ENCODE data around the gene TEDC1.

Gene TEDC1

DNA sequence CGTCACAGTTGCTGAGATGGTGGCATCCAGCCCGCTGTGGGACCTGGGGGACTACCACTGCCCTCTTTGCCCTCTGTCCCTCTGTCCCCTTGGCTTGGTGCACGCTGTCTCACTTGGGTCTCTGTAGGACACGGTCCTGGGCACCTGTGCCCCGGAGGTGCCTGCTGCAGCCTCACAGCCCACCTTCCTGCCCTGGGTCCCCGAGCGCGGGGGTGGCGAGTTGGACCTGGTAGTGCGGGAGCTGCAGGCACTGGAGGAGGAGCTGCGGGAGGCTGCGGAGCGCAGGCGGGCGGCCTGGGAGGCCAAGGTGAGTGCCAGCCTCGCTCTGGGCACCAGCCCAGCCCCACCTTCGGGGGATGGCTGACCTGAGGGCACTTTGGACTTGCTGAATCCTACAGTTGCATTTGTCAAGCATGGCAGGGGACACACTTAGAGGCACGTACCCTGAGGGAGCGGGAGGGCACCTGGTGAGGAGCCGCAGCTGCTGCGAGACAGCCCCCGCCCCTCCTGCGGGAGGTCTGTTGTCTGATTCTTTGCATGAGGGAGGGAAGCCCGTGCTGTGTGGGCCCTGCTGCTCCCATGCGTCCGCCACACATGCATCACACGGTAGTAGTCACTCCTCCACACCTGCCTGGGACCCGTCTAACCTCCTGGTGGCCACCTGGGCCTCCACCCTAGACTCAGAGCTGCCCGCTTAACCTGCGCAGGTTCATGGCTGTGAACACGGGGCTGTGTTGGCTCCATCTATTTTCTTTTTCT lies 6.8 kb downstream of the TEDC1 start:
- DNase-seq (ENCODE audit: low read depth) = no peak

DNA sequence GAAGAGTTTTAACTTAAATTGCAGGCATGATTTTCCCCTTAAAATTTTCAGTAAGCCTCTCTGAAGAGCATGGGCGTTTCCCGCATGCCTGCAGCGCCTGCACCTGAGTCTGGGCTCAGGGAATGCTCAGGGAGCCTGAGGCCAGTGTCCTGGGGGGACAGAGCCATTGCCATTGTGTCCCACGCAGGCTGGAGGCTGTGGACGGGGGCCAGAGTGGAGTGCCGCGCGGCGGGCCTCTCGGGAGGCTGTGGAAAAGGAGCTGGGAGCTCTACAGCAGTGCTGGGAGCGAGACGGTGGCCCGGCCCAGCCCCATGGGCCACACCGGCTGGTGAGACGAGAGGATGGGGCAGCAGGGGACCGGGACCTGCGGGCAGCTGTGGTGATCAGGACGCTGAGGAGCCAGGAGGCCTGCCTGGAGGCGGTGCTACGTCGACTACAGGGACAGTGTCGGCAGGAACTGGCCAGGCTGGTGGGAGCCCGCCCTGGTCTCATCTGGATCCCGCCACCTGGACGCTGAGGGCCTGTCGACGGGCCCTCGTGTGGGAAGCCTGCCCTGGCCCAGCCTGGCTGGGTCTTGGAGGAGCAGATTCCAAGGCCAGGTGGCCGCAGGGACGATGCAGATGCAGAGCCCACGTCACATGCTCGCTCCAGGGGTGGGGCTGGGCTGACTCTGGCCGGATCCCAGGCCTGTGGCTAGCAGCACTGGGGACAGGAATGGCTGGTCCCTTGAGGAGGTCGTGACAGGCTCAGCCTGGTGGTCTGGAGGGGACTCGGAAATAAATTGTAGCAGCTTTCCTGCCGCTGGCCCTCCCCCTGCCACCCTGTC lies 7.6 kb downstream of the TEDC1 start:
- DNase-seq (ENCODE audit: low read depth) = no peak

DNA sequence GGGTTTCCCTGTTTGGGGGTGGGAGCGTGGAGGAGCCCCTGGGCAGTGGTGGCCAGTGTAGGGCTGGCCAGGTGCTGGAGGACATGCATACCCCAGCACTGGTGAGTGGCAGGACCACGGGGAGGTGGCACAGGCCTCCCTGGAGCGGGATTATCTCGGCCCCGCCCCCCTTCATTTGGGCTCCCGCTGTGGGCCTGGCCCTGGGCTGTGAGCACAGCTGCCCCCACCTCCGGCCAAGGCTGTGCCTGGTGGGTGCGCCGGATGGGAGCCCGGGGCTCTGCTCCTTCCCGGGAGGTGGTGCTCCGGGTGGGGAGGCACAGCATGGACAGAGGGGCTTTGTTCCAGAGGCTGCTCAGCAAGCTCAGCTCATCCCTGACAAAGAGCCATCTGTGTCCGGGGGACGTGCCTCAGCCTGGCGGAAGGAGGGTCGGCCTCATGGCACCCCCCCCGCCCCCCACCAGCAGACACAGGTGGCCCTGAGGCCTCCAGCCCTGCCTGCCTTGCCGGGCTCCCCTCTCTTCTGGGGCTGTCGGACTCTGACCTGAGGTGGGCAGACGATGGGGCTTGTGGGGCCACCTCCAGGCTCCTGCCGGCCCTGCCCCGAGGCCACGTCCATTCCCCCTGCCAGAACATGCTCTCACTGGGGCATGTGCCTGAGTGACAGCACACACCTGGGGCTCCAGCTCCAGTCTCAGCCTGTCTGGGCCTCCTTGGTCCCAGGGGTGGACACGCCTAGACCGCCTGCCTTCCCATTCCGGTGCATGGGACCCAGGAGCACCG lies 8.4 kb downstream of the TEDC1 start:
- DNase-seq (ENCODE audit: low read depth) = no peak

DNA sequence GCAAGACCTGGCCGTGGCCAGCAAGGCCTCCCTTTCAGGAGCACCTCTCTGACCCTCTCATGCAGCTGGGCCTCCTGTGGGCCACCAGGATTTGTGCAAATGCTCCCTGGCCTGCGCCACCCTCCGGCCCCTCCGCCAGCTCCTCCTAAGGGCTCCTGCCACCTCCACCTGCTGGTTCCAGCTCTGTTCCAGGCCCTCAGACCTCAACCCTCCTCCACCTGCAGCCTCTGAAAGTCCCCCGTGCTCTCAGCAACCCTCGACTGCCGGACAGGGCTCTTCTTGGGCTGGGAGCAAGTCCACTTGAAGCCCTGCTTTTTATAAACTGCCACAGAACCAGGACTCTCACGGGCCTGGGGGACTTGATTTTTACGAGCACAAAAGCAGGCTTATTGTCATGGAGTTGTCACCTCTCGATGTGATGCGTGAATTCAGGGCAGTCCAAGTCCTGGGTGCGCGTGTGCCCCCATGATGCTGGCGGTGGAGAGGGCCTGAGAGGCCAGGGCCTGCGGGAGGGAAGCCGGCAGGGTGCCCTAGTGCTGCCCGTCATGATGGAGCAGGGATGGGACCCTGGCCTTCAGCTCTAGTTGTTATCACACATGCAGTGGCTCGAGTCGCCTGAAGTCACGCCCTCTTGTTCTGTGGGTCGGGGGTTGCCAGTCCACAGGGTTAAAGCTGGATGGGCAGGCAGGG lies 9.1 kb downstream of the TEDC1 start:
- DNase-seq (ENCODE audit: low read depth) = no peak

DNA sequence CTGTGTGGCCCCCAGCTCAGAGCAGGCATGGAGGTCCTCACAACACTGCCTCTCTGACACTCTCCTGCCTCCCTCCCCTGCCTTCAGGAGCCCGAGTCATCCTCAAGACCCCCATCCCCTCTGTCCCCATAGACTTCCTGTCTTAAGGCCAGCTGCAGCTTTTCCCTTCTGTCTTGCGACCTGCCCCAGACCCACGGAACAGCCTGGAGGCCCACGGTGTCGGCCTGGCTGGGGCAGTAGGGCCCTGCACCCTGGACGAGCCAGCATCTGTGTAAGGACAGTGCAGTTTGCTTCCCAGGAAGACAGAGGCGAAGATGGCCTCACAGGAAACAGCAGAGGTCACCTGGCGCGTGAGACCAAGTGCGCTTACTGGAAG lies 9.7 kb downstream of the TEDC1 start:
- no peak for DNase-seq (ENCODE audit: low read depth)

DNA sequence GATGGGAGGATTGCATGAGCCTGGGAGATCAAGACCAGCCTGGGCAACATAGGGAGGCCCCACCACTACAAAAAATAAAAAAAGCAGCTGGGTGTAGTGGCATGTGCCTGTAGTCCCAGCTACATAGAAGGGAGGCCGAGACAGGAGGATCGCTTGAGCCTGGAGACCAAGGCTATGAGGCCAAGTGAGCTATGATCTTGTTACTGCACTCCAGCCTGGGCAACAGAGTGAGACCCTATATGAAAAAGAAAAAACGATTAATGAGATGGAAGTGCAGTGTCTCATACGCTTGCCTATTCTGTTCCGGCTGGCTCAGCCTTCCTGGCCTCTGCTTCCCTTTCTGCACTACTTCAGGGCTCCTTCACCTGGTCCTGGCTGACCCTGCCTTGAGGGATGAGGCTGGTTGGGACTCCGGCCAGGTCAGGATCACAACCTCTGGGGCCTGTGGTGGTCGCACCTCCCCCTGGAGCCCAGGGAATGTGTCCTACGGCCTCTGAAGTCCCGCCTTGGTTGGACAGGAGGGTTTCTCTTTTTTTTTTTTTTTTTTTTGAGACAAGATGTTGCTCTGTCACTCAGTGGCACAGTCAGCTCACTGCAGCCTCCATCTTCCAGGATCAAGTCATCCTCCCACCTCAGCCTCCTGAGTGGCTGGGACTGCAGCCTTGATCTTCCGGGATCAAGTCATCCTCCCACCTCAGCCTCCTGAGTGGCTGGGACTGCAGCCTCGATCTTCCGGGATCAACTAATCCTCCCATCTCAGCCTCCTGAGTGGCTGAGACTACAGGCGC lies 10.7 kb downstream of the TEDC1 start:
- DNase-seq (ENCODE audit: low read depth) = no peak

DNA sequence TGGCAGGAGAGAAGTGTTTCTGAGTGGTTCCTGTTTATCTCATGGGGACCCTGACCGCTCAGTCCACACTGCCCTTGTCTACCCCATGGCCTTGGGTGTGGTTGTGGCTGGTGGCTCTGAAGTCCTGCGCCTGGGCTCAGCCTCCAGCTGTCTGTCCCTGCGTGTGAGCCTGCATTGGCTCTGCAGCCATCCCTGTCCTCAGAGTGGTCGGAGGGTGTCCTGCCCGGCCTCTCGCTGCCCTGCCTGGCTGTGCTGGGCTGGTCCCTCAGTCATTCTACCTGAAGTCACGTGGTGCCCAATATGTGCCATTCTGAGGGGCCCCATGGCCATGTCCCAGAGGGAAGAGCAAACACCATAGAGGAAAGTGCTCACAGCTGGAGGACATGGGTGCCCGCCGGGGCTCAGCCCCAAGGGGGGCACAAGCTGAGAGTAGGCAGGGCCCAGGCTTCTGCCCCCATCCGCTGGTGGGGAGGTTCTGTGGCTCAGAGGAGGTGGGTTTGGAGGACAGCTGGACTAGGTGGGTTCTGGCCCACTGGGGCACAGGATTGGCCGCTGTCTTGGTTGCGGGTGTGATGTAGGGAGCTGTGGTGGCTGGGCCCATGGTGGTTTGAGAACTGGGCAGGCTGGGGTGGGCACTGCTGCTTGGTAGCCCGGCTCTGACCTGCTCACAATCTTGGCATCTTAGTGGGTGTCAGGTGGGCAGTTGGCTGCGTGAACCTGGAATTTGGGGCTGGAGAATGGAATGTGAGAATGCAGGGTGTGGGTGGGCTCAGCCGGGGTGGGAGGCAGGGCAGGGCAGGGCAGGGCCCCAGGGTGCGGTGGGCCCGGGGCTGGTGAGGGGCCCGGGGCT lies 11.6 kb downstream of the TEDC1 start:
- no peak for DNase-seq (ENCODE audit: low read depth)

DNA sequence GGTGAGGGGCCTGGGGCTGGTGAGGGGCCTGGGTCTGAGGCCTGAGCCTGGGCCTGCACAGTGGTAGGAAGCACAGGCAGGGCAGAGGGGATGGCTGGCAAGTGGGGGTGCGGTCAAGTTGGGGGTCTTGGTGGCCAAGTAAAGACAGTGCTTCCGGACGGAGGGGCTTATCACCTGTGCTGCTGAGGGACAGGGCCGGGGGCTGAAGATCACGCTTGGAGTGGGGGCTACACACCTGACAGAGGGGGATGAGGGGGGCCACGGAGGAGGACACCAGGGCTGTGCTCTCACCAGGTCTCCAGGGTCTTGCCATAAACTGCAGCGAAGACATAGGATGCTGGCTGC lies 12.2 kb downstream of the TEDC1 start:
- DNase-seq (ENCODE audit: low read depth) = no peak

DNA sequence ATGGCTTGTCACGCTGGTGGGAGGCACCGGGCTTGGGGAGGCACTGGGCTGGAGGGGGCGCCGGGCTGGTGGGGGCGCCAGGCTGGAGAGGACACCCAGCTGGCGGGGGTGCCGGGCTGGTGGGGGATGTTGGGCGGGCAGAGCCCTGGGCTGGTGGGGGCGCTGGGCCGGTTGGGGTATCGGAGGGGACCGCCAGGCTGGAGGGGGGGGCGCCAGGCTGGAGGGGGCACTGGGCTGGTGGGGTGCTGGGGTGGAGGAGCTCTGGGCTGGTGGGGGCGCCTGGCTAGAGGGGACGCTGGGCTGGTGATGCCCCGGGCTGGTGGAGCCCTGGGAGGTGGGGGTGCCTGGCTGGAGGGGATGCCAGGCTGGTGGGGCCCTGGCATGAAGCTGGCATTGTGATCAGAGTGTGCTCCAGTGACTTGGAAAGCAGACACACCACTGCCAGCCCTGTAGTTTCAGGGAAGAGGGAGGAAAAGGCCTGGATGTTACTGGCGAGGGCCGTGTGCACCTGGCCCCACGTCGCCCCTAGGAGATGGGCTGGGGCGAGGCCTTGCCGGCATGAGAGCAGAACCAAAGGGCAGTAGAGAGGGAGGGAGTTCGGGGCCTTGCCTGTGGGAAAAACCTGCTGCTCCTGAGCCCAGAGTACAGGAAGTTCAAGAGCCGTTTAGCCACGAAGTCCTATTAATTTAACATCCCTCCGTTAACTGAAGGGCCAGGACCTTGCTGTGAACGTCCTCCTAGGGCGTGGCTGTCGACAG lies 13.1 kb downstream of the TEDC1 start:
- DNase-seq (ENCODE audit: low read depth) = no peak

DNA sequence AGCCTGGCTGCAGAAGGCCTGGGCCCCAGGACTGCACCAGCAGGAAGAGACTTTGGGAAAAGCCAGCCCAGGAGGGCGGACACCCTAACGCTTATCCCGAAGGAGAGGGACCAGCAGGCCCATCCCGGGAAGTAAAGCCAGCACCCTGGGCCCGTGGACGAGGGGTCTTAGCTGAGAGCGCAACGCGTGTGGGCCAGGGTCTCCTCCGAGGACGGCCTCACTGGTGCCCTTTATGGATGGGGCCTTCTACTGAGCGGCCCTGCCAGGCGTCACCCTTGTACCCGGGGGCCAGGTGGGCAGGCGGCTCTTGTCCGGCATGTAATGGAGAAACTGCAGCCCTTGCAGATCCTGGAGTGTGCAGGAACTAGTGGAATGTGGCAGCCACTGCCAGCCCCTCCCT lies 14.1 kb downstream of the TEDC1 start:
- DNase-seq (ENCODE audit: low read depth) = no peak

DNA sequence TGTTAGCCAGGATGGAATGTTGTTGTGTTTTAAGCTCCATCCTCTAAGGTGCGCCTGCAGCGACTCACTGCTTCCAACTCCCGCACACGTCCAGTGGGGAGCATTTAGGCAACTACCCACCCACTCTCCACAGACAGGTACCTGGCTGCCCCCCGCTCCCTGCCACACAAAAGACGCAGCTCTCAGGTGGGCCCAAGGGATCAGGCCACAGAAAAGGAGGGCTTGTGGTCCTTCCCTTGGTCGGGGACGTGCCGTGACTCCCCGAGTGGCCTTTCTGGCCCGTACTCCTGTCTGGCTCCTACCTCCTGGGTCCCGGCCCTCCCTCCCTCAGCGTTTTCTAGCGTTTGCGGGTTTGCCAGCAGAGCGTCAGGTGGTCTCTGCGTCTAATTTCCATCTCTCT lies 16.2 kb downstream of the TEDC1 start:
- no peak for DNase-seq (ENCODE audit: low read depth)

DNA sequence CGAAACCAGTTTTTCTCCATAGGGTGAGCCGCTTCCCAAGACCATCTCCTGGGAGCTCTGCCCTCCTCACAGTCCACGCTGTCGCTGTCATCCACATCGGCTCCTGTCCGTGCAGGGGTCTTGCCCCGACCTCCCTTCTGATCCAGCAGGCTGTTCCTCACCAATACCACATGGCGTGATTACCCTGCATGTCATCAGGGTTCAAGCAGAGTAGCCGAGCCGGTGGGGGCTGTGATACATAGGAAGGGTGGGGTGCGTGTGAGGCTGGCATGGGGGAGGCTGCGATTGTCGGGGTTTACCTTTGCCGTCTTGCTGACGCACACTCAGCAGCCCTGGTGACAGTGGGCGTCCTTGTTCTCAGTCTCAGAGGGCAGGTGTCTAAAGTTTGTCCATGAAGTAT lies 17.0 kb downstream of the TEDC1 start:
- DNase-seq (ENCODE audit: low read depth) = no peak

DNA sequence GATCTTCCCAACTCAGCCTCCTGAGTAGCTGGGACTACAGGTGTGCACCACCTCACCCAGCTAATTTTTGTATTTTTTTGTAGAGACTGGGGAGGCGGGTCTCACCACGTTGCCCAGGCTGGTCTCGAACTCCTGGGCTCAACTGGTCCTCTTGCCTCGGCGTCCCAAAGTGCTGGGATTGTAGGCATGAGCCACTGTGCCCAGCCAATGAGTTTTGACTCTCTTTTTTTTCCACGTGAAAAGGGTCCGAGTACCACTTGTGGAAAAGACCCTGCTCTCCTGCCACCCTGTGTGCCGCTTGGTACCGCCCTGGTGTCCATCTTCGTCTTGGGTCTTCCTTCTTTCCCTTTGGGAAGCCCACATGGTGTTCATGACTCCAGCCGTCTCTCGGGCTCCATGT lies 17.6 kb downstream of the TEDC1 start:
- DNase-seq (ENCODE audit: low read depth) = no peak

DNA sequence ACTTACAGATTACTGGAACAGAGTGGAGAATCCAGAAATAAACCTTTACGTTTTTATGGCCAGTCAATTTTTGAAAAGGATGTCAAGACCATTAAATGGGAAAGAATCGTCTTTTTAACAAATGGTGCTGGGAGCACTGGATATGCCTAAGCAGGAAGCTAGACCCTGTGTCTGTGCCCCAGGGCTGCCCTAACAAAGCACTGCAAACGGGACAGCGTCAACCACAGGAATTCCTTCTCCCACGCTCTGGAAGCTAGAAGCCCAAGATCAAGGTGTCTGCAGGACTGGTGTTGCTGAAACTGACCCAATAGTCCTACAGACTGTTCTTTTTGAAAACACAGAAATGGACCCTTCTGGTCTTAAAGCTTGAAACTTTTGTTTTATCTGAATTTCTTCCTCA lies 26.1 kb downstream of the TEDC1 start:
- DNase-seq (ENCODE audit: low read depth) = peak; percentile 31

DNA sequence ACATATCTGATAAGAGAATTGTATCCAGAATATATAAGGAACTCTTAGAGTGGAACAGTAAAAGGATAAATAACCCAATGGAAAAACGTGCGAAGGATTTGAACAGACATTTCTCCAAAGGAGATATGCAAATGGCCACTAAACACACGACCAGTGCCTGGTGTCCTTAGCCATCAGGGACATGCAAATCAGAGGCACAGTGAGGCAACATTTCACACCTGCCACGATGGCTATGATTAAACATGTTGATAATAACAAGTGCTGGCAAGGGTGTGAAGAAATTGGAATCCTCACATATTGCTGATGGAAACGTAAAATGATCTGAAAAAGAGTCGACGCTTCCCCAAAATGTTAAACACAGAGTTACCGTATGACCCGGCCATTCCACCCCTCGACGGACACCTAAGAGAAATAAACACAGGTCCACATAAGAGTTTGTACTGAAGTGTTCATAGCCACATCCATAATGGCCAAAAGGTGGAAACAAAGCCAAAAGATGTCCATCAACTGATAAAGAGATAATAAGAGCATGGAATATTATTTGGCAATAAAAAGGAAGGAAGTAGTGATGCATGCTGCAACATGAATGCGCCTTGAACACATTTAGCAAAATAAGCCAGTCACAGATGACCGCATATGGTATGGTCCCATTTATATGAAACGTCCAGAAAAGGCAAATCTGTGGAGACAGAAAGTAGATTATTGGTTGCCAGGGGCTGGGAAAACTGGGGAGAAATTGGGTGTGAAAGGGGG lies 29.1 kb downstream of the TEDC1 start:
- DNase-seq (ENCODE audit: low read depth) = no peak

DNA sequence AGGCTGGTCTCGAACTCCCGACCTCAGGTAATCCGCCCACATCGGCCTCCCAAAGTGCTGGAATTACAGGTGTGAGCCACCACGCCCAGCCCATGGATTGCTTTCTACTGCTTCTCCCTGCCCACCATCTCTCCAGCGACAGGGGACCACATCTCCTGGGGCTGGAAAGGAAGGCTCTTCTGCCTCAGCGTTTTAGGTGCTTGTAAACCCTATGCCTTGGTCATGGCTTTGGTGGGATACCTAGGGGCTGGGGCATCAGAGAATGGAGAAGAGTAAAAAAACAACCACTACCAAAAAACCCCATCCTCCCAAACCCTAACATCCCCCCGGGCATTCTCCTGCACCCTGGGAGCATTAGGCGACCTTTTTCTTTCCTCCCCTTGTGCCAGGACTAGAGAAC lies 34.3 kb downstream of the TEDC1 start:
- DNase-seq (ENCODE audit: low read depth) = no peak

DNA sequence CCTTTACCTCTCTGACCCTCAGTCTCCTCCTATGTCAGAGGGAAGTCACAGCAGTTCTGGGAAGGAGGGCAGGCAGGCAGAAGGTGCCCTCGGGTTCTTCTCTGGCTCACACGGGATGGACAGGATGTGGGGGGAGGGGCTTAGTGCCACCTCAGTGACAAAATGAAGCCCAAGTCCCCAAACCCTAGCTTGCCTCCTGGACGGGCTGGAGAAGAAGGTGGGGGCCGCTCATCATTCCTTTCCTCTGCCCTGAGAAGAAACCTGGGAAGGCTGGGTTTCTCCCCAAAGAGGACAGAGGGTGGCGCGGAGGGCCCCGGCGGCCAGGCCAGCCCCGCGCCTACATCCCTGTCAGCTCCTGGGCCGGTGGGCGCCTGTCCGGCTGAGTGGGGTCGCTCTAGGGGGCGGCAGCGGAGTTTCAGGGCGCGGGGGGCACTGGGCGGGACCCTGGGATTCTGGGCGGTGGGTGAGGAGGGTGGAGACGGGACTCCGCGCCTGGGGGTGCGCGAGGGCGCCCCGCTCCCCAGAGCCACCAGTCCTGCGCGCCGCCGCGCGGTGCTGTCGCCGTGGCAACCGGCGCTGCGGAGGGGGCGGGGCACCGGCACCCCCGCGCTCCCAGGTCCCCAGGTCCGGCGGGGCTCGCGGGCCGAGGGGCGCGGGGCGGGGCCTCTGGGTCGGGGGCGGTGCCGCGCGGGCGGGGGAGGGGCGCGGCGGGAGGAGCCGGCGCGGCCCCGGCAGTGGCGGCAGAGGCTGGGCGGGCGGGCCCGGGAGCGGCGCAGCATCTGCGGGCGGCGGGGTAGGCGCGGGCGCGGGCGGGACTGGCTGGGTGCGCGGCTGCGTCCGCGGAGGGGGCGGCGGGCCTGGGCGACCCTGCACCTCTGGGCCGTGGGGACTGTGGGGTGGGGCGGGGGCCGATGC lies 35.1 kb downstream of the TEDC1 start, which contains the start of gene TMEM121:
TSS of gene TMEM121 (plus strand) at position 723 of the 915 bp plus-strand sequence. CDS start 2,252 bp downstream, outside the sequence.
- peak; percentile 39 for DNase-seq (ENCODE audit: low read depth)
